ENCODE data around the gene PCDH9. TPM values are rescaled to one million over a fixed set of nuclear protein-coding genes. Genes with fewer than 3 reads are reported as not detected.

PCDH9 gene
- total RNA-seq, 1 experiment from 2014 or later, result 0.11 TPM

GRCh38 chr13:66537417-66537816 is 692.7 kb downstream of the PCDH9 start:
- Mint-ChIP-seq H3K36me3 (ENCODE audit: insufficient read depth, unreplicated experiment) (no peaks in the 10 kb centered on the region), H3K4me3 (ENCODE audit: unreplicated experiment) (no peak overlapping the region), H3K27ac (ENCODE audit: unreplicated experiment) (no peak overlapping the region), H3K9me3 (ENCODE audit: unreplicated experiment) (no peaks in the 10 kb centered on the region), H3K27me3 (ENCODE audit: insufficient read depth, unreplicated experiment) (peaks cover 2% of the 10 kb centered on the region), H3K4me1 (ENCODE audit: low read depth, unreplicated experiment) (no peaks in the 10 kb centered on the region)
- no peaks in the 10 kb centered on the region for H3K27me3 ChIP-seq (replicated peaks; ENCODE audit: control insufficient read depth, insufficient read depth, low read length)
- no peaks in the 10 kb centered on the region for H3K36me3 ChIP-seq (ENCODE audit: control insufficient read depth, insufficient read depth, low read length)
- no peaks in the 10 kb centered on the region for H3K4me1 ChIP-seq
- CTCF ChIA-PET, result no interaction called here
- no peak for DNase-seq
- intact Hi-C loops (cut with micrococcal nuclease; ENCODE audit: unreplicated experiment), result no loop called here
- no peak for TF ChIP-seq CTCF (IDR thresholded peaks at IDR 0.05; ENCODE audit: insufficient read depth in 1 of 2, low read depth in 1 of 2, low read length in 1 of 2, severe bottlenecking in 1 of 2, unreplicated experiment in 1 of 2)
- BruUV-seq (replicated peaks), result no TSS peak
- H3K9me3 ChIP-seq, result no peaks in the 10 kb centered on the region
- no peak overlapping the region for H3K4me3 ChIP-seq (ENCODE audit: low read depth, low read length)
- POLR2A ChIA-PET, result no interaction called here

- no TSS peak for BruUV-seq (replicated peaks)
- H3K4me3 Mint-ChIP-seq (ENCODE audit: unreplicated experiment), result no peak overlapping the region
- H3K27me3 ChIP-seq (replicated peaks; ENCODE audit: control insufficient read depth, insufficient read depth, low read length), result no peaks in the 10 kb centered on the region
- intact Hi-C loops (cut with micrococcal nuclease; ENCODE audit: unreplicated experiment), result no loop called here
- ChIA-PET CTCF (no interaction called here), POLR2A (no interaction called here)
- no peak for DNase-seq
- H3K4me1 ChIP-seq, result no peaks in the 10 kb centered on the region
- no peaks in the 10 kb centered on the region for H3K36me3 Mint-ChIP-seq (ENCODE audit: insufficient read depth, unreplicated experiment)
- no peaks in the 10 kb centered on the region for H3K9me3 ChIP-seq
- no peaks in the 10 kb centered on the region for H3K36me3 ChIP-seq (ENCODE audit: control insufficient read depth, insufficient read depth, low read length)
- H3K4me3 ChIP-seq (ENCODE audit: low read depth, low read length), result no peak overlapping the region
- no peaks in the 10 kb centered on the region for H3K4me1 Mint-ChIP-seq (ENCODE audit: low read depth, unreplicated experiment)
- no peak overlapping the region for H3K27ac Mint-ChIP-seq (ENCODE audit: unreplicated experiment)
- no peaks in the 10 kb centered on the region for H3K9me3 Mint-ChIP-seq (ENCODE audit: unreplicated experiment)
- TF ChIP-seq CTCF (IDR thresholded peaks at IDR 0.05; ENCODE audit: insufficient read depth in 1 of 2, low read depth in 1 of 2, low read length in 1 of 2, severe bottlenecking in 1 of 2, unreplicated experiment in 1 of 2), result no peak
- peaks cover 2% of the 10 kb centered on the region for H3K27me3 Mint-ChIP-seq (ENCODE audit: insufficient read depth, unreplicated experiment)
Observed at GRCh38 chr13:66536746-66537145, 693.4 kb downstream of the PCDH9 start.

GRCh38 chr13:66534561-66534960 is 695.6 kb downstream of the PCDH9 start:
- ChIA-PET CTCF (no interaction called here), POLR2A (no interaction called here)
- intact Hi-C loops (cut with micrococcal nuclease; ENCODE audit: unreplicated experiment), result no loop called here
- Mint-ChIP-seq H3K4me3 (ENCODE audit: unreplicated experiment) (no peak overlapping the region), H3K27ac (ENCODE audit: unreplicated experiment) (no peak overlapping the region), H3K4me1 (ENCODE audit: low read depth, unreplicated experiment) (no peaks in the 10 kb centered on the region), H3K27me3 (ENCODE audit: insufficient read depth, unreplicated experiment) (peaks cover 2% of the 10 kb centered on the region), H3K9me3 (ENCODE audit: unreplicated experiment) (no peaks in the 10 kb centered on the region), H3K36me3 (ENCODE audit: insufficient read depth, unreplicated experiment) (no peaks in the 10 kb centered on the region)
- Histone ChIP-seq H3K4me1 (no peaks in the 10 kb centered on the region), H3K9me3 (no peaks in the 10 kb centered on the region), H3K4me3 (ENCODE audit: low read depth, low read length) (no peak overlapping the region), H3K36me3 (ENCODE audit: control insufficient read depth, insufficient read depth, low read length) (no peaks in the 10 kb centered on the region), H3K27me3 (replicated peaks; ENCODE audit: control insufficient read depth, insufficient read depth, low read length) (no peaks in the 10 kb centered on the region)
- no peak for TF ChIP-seq CTCF (IDR thresholded peaks at IDR 0.05; ENCODE audit: insufficient read depth in 1 of 2, low read depth in 1 of 2, low read length in 1 of 2, severe bottlenecking in 1 of 2, unreplicated experiment in 1 of 2)
- no peak for DNase-seq
- BruUV-seq (replicated peaks), result no TSS peak

All from Caco-2 (cell line).